ENCODE data around the gene BCAR1. TPM values are rescaled to one million over a fixed set of nuclear protein-coding genes. Genes with fewer than 3 reads are reported as not detected.
"Not testable (repeated sequence)": the region's sequence is repeated elsewhere in the genome, so short reads cannot be mapped to it uniquely, and the experiment has no call there.

Gene BCAR1
- total RNA-seq, 1 donor from 2014 or later: 182 TPM

DNA sequence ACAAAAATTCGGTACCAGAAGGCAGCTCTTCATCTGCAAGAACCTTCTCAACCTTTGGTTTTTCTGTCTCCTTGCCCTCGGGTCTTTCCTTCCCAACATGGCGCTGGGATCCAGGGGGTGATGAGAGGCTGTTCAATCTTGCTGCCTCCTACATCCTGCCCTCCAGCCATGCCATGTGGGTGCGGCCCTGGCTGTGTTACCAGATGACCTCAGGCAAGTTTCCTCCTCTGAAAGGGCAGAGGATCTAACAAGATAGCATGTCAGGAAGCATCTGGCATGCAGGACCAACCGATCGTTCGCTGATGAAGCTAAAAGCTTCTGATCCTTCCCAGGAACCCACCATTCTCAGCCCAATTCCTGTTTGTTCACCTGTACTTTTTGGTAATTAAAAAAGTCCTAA, 36.8 kb upstream of the BCAR1 start:
- peak overlapping the region; percentile 84 for H3K27ac Mint-ChIP-seq (ENCODE audit: unreplicated experiment)
- no peaks in the 10 kb centered on the region for H3K9me3 Mint-ChIP-seq (ENCODE audit: unreplicated experiment)
- peaks cover 4% of the 10 kb centered on the region for H3K27me3 Mint-ChIP-seq (ENCODE audit: unreplicated experiment)
- H3K4me1 Mint-ChIP-seq (ENCODE audit: unreplicated experiment): peaks cover 22% of the 10 kb centered on the region
- peaks cover 38% of the 10 kb centered on the region for H3K36me3 Mint-ChIP-seq (ENCODE audit: low read depth, unreplicated experiment)
- peak overlapping the region; percentile 24 for H3K4me3 Mint-ChIP-seq (ENCODE audit: unreplicated experiment)
- DNase-seq (ENCODE audit: low spot score): no peak
- TF ChIP-seq, protein P1, sequence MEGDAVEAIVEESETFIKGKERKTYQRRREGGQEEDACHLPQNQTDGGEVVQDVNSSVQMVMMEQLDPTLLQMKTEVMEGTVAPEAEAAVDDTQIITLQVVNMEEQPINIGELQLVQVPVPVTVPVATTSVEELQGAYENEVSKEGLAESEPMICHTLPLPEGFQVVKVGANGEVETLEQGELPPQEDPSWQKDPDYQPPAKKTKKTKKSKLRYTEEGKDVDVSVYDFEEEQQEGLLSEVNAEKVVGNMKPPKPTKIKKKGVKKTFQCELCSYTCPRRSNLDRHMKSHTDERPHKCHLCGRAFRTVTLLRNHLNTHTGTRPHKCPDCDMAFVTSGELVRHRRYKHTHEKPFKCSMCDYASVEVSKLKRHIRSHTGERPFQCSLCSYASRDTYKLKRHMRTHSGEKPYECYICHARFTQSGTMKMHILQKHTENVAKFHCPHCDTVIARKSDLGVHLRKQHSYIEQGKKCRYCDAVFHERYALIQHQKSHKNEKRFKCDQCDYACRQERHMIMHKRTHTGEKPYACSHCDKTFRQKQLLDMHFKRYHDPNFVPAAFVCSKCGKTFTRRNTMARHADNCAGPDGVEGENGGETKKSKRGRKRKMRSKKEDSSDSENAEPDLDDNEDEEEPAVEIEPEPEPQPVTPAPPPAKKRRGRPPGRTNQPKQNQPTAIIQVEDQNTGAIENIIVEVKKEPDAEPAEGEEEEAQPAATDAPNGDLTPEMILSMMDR (IDR thresholded peaks at IDR 0.05; ENCODE audit: unreplicated experiment): no peak

DNA sequence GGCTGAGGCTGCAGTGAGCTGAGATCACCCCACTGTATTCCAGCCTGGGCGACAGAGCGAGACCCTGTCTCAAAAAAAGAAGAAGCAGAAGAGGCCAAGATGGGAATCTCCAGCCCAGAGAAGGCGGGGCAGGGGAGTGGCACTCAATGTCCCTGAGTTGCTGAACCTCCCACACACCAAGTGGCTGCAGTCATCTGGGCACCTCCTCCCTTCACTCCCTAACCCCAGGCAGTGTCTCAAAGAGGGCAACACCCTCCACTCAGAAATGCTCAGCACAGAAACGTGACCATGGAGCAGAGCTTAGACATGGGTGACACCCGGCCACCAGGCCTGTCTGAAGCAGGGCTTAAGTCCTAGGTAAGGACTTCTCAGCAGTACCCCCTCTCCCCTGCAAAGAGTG, 36.3 kb upstream of the BCAR1 start:
- no peak for DNase-seq (ENCODE audit: low spot score)
- peaks cover 34% of the 10 kb centered on the region for H3K36me3 Mint-ChIP-seq (ENCODE audit: low read depth, unreplicated experiment)
- TF ChIP-seq, protein P1 (IDR thresholded peaks at IDR 0.05; ENCODE audit: unreplicated experiment): no peak
- peaks cover 22% of the 10 kb centered on the region for H3K4me1 Mint-ChIP-seq (ENCODE audit: unreplicated experiment)
- peaks cover 4% of the 10 kb centered on the region for H3K27me3 Mint-ChIP-seq (ENCODE audit: unreplicated experiment)
- H3K9me3 Mint-ChIP-seq (ENCODE audit: unreplicated experiment): no peaks in the 10 kb centered on the region
- H3K4me3 Mint-ChIP-seq (ENCODE audit: unreplicated experiment): no peak overlapping the region
- no peak overlapping the region for H3K27ac Mint-ChIP-seq (ENCODE audit: unreplicated experiment)

DNA sequence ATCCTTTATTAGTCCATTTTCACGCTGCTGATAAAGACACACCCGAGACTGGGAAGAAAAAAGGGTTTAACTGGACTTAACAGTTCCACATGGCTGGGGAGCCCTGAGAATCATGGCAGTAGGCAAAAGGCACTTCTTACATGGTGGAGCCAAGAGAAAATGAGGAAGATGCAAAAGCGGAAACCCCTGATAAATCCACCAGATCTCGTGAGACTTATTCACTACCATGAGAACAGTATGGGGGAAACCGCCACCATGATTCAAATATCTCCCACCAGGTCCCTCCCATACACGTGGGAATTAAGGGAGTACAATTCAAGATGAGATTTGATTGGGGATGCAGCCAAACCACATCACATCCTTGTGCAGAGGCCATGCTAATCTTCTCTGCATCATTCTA, 35.0 kb upstream of the BCAR1 start:
- Mint-ChIP-seq H3K36me3 (ENCODE audit: low read depth, unreplicated experiment) (peaks cover 23% of the 10 kb centered on the region), H3K4me1 (ENCODE audit: unreplicated experiment) (peaks cover 22% of the 10 kb centered on the region), H3K9me3 (ENCODE audit: unreplicated experiment) (no peaks in the 10 kb centered on the region), H3K4me3 (ENCODE audit: unreplicated experiment) (no peak overlapping the region), H3K27me3 (ENCODE audit: unreplicated experiment) (peaks cover 4% of the 10 kb centered on the region), H3K27ac (ENCODE audit: unreplicated experiment) (no peak overlapping the region)
- DNase-seq (ENCODE audit: low spot score): no peak
- TF ChIP-seq, protein P1 (IDR thresholded peaks at IDR 0.05; ENCODE audit: unreplicated experiment): no peak

DNA sequence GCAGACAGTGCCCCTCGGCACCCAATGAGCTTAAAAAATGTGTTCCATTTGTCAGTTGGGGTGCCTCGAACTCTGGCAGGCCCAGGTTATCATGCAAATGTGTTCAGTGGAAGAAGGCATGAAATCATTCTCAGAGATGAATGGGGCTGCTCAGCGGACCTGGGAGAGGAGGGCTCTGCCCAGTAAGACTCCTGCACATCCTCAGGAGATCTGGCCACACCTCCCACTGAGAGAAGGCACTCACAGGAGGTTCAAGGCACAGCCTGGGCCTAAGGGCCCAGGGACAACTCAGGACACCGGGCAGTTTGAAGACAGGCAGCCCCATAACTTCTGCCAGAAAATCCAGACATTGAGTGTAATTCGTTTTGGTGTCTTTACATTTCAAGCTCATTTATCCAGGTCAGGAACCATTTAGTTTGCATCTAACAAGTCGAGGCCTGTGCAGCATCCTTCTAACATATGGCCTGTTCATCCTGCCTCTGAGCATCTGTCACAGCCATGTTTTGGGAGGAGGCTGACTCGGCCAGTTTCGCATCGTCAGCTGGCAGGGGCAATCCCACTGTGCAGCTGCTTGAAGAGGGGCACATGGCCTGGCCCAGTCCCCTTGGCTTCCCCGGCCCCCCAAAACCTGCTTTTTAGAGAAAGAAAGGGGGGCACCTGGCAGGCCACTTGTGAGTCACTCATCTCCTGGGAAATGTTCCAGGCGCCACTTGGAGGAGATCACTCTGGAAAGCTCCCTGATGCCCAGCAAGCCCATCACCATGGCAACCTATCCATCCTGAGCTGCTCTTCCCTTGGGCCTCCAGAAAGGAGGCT, 31.2 kb upstream of the BCAR1 start:
- no peak overlapping the region for H3K27ac Mint-ChIP-seq (ENCODE audit: unreplicated experiment)
- H3K4me1 Mint-ChIP-seq (ENCODE audit: unreplicated experiment): no peaks in the 10 kb centered on the region
- no peak overlapping the region for H3K4me3 Mint-ChIP-seq (ENCODE audit: unreplicated experiment)
- DNase-seq (ENCODE audit: low spot score): no peak
- TF ChIP-seq, protein P1 (IDR thresholded peaks at IDR 0.05; ENCODE audit: unreplicated experiment): no peak
- H3K36me3 Mint-ChIP-seq (ENCODE audit: low read depth, unreplicated experiment): peaks cover 13% of the 10 kb centered on the region
- no peaks in the 10 kb centered on the region for H3K9me3 Mint-ChIP-seq (ENCODE audit: unreplicated experiment)
- H3K27me3 Mint-ChIP-seq (ENCODE audit: unreplicated experiment): no peaks in the 10 kb centered on the region

DNA sequence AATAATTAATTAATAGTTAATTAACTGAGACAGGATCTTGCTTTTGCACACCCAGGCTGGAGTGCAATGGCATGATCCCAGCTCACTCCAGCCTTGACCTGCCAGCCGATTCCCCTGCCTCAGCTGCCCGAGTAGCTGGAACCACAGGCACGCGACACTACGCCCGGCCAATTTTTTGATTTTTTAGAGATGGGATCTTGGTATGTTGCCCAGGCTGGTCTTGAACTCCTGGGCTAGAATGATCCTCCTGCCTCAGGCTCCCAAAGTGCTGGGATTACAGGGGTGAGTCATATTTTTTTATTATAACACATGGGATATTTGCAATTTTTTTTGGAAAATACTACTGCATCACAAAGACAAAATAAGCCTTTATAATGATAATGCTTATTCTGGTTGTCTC, 30.4 kb upstream of the BCAR1 start:
- Mint-ChIP-seq H3K36me3 (ENCODE audit: low read depth, unreplicated experiment) (peaks cover 13% of the 10 kb centered on the region), H3K4me1 (ENCODE audit: unreplicated experiment) (no peaks in the 10 kb centered on the region), H3K9me3 (ENCODE audit: unreplicated experiment) (no peaks in the 10 kb centered on the region), H3K27me3 (ENCODE audit: unreplicated experiment) (no peaks in the 10 kb centered on the region), H3K4me3 (ENCODE audit: unreplicated experiment) (no peak overlapping the region), H3K27ac (ENCODE audit: unreplicated experiment) (no peak overlapping the region)
- no peak for DNase-seq (ENCODE audit: low spot score)
- TF ChIP-seq, protein P1 (IDR thresholded peaks at IDR 0.05; ENCODE audit: unreplicated experiment): no peak

DNA sequence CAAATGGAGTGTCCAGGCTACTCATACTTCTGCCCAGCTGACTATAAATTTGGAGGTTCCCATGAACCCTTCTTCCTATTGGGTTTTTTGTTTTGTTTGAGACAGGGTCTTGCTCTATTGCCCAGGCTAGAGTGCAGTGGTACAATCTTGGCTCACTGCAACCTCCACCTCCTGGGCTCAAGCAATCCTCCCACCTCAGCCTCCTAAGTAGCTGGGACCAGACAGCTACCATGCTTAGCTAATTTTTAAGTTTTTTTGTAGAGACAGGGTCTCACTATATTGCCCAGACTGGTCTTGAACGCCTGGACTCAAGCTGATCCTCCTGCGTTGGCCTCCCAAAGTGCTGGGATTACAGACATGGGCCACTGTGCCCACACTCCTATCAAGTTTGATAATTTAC, 29.6 kb upstream of the BCAR1 start:
- H3K36me3 Mint-ChIP-seq (ENCODE audit: low read depth, unreplicated experiment); H3K4me3 Mint-ChIP-seq (ENCODE audit: unreplicated experiment); H3K4me1 Mint-ChIP-seq (ENCODE audit: unreplicated experiment): not testable (repeated sequence)

More for the DNA sequence above, 29.6 kb upstream of the BCAR1 start:
- not testable (repeated sequence) for H3K27me3 Mint-ChIP-seq (ENCODE audit: unreplicated experiment); H3K27ac Mint-ChIP-seq (ENCODE audit: unreplicated experiment); DNase-seq (ENCODE audit: low spot score); H3K9me3 Mint-ChIP-seq (ENCODE audit: unreplicated experiment)

Measured in endothelial cell (in vitro differentiated cells).